Stimulated activated CD4-positive, alpha-beta T cell treated with anti-CD3 and anti-CD28 coated beads, Interleukin-2, amount 100 ng/mL, for 24 hours (primary cell): ENCODE data around the gene BAZ2B.

ENCODE experiments used
- DNase-seq, 2 donors: peaks; one replicate each; pipeline ENCODE4 v3.0.0-alpha.2; 2020

The BAZ2B gene

DNA sequence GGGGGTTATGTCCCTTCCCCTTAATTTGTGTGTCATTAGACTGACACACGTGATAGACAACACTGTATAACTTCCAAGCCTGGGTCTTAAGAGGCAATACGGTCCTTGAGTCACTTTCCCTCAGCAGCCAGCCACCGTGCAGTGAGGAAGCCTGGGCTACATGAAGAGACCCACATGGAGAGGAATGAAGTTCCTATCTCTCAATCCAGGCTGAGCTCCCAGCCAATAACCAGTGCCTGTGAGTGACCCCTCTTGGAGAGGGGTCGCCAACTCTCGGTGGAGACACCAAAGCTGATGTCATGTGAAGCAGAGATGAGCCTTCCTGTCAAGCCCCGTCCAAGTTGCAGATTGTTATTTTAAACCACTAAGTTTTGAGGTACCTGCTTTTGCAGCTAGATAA, 324.2 kb downstream of the BAZ2B start:
- no peak for DNase-seq

GRCh38 chr2:159290289-159290907, 325.9 kb downstream of the BAZ2B start:
- no peak for DNase-seq

DNA sequence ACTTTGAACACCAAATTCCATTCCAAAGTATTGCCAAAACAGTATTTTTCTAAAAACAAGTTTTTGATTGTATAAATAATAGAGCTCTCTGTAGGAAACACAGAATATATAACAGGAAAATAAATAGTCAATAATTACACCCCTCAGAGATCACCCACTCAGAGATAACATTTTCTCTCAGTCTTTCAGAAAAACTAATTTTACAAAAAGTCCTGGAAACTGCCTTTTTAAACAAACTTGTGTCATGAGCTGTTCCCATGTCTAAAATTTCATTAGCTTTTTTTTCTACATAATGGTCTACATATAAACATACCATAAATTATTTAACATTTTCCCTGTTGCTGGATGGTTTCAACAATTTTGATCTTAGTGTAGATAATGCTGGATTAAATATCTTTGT, 328.6 kb downstream of the BAZ2B start:
- no peak for DNase-seq

GRCh38 chr2:159286709-159287441, 329.5 kb downstream of the BAZ2B start:
- peak; percentile 97 to 98 for DNase-seq

- peak; percentile 31 to 47 for DNase-seq
Measured at GRCh38 chr2:159285929-159286708, 330.2 kb downstream of the BAZ2B start, which contains the start of gene WDSUB1. Gene WDSUB1 (minus strand): TSS chr2:159286703. CDS start chr2:159283069, 3,634 bp downstream.

DNA sequence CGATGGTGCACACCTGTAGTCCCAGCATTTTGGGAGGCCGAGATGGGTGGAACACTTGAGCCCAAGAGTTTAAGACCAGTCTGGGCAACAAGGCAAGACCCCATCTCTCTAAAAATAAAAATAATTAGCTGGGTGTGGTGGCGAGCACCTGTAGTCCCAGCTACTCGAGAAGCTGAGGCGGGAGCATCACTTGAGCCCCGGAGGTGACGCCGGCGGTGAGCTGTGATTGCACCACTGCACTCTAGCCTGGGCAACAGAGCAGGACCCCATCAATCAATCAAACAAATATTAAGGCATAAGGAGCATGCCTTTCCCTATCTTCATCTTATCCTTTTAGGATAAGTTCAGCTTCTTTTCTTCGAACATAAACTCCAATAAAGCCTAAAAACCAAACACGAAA, 330.9 kb downstream of the BAZ2B start:
- DNase-seq = no peak

DNA sequence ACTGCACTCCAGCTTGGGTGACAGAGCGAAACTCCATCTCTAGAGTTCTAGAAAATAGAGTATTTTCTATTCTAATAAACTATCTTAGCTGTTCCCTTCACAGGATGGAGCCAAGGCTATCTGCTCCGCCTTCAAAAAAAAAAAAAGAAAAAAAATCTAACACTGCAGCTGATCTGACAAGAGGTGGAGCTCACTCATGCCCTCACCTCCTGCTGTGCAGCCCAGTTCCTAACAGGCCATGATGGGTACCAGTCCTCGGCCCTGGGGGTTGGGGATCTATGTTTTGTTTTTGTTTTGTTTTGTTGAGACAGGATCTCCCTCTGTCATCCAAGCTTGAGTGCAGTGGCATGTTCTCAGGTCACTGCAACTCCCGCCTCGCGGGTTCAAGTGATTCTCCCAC, 332.8 kb downstream of the BAZ2B start:
- DNase-seq = no peak

DNA sequence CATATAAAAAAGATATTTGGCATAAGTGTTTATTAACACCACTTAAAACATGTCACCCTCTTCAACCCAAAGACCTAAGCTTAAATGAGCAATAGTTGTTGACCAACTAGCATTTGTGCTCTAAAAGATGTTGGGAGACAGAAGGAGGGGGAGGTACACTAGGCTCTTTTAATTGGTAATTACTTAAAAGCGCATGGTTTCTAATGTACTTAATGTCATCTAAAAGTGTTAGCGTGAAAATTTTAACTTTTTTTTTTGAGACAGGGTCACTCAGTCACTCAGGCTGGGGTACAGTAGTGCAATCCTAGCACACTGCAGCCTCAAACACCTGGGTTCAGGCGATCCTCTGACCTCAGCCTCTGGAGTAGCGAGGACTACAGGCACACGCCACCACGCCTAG, 335.3 kb downstream of the BAZ2B start:
- no peak for DNase-seq

DNA sequence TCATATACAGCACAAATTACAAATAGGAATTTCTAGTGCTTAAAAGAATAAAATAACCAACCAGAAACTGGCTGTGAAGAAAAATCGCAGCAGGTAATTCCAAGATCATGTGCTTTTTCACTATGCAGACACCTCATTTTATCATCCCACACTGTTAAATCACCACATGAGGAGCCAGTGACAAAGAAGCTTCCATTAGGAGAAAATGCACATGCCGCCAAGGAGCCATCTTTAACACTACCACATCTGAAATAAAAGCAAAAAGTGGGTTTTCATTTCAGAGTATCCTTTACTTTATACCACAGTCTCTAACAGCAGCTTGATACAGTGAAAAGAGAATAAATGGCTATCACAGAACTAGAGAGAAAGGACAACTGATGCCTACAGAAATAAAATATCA, 336.6 kb downstream of the BAZ2B start:
- no peak for DNase-seq

GRCh38 chr2:159275111-159275510, 341.2 kb downstream of the BAZ2B start:
- no peak for DNase-seq

GRCh38 chr2:159272156-159272555, 344.2 kb downstream of the BAZ2B start:
- DNase-seq = no peak

DNA sequence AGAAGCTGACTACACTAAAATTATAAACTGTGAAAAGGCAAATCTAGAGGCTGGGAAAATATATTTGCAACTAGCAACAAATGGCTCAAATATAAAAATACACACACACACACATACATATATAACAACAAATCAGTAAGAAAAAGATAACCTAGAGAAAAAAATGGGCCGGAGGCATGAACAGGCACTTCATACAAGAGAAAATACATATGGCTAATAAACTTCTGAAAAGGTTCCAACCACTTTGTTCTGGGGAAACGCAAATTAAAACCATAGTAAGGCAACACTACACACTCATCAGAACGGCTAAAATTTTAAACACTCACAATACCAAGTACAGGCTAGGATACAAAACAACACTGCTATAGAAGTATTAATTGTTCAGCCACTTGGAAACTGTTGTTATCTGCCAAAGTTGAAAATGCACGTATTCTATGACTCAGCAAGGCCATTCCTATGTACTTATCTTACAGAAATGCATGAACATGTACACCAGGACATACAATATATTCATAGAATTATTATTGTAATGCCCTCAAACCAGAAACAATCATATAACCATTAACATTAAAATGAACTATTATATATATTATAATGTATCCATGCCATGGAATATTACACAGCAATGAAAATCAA, 345.5 kb downstream of the BAZ2B start:
- DNase-seq = no peak
